HG02763 (cell line): ENCODE results near the gene COL6A3.

Experiments used
- ATAC-seq: cut with Tn5 transposase; IDR thresholded peaks from one replicate; pipeline ENCODE4 v1.9.1; 2021; ENCODE audit warnings: mild to moderate bottlenecking, moderate library complexity; ENCODE audit not compliant: unreplicated experiment

The COL6A3 gene, protein sequence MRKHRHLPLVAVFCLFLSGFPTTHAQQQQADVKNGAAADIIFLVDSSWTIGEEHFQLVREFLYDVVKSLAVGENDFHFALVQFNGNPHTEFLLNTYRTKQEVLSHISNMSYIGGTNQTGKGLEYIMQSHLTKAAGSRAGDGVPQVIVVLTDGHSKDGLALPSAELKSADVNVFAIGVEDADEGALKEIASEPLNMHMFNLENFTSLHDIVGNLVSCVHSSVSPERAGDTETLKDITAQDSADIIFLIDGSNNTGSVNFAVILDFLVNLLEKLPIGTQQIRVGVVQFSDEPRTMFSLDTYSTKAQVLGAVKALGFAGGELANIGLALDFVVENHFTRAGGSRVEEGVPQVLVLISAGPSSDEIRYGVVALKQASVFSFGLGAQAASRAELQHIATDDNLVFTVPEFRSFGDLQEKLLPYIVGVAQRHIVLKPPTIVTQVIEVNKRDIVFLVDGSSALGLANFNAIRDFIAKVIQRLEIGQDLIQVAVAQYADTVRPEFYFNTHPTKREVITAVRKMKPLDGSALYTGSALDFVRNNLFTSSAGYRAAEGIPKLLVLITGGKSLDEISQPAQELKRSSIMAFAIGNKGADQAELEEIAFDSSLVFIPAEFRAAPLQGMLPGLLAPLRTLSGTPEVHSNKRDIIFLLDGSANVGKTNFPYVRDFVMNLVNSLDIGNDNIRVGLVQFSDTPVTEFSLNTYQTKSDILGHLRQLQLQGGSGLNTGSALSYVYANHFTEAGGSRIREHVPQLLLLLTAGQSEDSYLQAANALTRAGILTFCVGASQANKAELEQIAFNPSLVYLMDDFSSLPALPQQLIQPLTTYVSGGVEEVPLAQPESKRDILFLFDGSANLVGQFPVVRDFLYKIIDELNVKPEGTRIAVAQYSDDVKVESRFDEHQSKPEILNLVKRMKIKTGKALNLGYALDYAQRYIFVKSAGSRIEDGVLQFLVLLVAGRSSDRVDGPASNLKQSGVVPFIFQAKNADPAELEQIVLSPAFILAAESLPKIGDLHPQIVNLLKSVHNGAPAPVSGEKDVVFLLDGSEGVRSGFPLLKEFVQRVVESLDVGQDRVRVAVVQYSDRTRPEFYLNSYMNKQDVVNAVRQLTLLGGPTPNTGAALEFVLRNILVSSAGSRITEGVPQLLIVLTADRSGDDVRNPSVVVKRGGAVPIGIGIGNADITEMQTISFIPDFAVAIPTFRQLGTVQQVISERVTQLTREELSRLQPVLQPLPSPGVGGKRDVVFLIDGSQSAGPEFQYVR (N-terminal part only)

DNA sequence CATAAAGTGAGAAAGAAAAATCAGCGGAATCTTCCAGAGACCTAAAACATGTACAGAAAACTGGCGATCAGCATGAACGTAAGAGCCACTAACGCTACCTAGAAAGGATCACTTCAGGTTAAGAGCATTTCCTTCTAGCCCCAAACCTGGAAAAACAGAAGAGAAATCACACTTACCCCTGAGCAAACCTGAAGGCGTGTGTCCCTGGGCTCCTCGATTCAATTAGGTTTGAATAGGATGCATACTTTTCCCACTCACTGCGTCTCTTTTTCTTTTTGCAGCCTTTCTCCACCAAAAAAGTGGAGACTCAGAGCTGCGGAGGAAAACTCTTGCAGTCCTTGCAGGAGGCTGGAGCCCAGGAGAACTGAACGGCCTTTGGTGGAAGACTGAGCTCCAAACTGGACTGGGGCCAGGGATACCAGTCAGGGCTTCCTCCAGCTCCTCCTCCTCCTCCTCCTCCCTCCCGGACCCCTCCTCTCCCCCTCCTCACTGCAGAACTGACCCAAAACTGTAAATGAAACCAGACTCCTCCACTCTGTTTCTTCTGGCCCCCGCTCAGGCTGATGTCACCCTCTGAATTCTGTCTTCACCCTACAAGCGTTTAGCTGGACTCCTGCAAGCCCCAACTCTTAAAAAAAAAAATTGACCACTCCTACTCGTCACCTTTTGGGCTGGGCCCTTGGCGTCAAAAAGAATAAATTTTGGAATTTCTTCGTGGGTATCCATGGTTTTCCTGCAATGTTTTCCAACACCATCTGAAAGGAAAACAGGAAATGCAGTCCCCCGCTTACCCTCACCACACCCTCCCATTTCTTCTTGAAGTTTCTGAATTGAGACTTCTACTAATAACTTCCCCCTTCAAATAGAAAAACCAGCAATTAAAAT, at the start of gene COL6A3:
COL6A3 (minus strand) TSS at position 388 of the 885 bp plus-strand sequence. CDS start 17,347 bp downstream, outside the sequence.
- no peak for ATAC-seq

DNA sequence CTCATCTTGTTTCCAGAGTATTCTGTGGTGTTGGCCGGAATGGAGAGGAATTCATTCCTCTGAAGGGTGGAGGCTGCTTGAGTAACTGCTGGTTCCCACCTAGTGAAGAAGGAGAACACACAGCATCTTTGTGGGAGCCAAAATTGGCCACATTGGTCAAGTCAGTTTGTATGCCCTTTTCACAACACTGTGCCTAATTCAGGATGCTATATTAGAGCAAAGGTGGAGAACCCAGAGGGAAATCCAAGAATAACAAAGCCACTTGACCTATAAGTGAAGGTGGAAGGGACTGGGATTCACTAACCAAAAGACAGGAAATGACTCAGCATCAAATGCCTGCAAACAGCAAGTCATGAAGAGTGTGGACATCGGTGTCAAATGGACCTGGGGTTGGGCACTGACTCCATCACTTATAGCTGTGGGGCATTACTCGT, 45.8 kb upstream of the COL6A3 start:
- ATAC-seq: no peak

DNA sequence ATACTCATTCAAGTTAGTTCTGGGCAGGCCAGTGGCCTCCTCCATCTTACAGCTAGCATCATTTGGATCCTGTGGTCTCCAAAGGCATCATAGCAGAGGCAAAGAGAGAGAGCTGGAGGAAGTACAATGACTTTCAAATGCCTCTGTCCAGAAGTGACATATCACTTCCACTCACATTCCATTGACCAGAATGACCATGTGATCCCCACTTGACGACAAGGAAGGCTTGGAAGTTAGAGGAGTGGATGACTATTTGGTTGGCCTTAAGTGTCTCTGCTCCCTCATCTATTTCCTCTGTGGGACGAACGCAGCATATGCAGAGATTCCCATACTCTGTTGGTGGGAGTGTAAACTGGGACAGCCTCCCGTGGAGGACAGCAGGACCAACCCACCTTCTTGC, 45.3 kb upstream of the COL6A3 start:
- ATAC-seq: no peak

DNA sequence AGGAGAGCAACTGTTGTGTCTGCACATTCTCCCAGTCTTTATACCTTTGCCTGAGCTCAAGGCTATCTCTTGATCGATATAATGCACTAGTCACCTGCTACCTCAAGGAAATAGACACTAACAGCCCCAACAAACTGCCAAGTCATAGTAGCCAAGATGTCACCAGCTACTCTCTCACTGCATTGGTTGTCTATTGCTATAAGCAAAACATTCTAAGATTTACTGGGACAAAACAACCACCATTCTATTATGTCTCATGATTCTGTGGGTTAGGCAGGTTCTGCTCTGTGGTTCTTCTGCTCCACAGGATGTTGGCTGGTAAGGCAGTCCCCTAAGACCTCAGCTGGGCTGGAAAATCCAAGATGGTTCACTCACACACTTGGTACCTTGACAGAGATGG, 44.6 kb upstream of the COL6A3 start:
- no peak for ATAC-seq

DNA sequence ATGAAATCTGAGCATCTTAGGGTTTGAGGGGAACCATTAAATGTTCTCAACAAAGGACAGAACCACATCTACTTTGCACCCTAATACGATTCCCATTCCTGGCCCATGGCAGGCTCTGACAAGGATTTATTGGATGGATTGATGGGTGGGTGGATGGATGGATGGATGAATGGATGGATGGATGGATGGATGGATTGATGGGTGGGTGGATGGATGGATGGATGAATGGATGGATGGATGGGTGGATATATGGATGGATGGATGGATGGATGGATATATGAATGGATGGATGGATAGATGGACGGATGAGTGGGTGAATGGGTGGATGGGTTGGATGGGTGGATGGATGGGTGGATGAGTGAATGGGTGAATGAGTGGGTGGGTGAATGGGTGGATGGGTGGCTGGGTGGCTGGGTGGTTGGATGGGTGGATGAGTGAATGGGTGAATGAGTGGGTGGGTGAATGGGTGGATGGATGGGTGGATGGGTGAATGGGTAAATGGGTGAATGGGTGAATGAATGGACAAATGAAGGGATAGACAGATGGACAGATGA, 43.5 kb upstream of the COL6A3 start:
- ATAC-seq: no peak

DNA sequence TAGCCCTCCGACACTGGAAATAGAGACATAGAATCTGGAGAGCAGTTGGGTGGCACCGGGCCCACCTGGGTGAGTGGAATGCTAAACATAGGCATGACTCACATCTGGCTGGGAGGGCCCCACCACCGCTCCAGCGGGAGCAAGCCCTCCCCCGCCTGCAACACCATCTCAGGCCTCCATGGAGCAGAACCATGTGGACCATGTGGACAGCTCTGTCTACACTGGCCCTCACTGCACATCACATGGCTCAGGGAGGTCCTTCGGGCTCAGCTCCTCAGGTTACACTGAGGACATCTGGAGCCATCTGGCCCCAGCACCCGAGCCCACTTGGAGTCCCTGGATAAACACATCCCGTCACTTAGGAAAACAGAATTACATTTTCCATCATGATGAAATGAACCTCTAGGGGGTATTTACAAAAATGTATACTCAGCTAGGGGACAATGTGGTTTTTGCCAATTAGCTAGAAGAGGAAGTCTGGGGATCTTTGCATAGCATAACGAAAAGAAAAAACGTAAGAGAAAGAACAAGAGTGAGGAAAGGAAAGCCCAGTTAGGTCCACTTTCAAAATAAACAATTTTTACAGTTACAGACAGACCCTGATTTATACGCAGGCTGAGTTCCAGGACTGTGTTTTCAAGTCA, 42.4 kb upstream of the COL6A3 start:
- no peak for ATAC-seq

DNA sequence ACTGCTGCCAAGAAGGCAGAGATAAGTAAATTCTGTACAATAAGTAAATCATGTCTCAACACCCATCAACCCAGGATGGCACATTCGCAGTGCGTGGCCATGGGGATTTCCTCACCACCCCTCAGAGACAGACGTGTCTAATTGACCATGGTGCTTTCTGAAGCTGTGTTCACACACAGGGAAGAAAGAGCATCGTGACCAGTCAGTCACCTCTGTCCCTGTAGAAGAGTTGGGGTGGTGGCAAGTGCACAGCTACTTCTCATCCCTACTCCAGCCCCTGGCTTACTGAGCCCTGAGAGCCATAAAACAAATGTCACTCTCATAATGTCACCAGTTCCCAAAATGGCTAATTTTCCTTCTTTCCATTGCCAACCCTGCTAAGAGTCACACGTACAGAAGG, 41.8 kb upstream of the COL6A3 start:
- ATAC-seq: no peak

DNA sequence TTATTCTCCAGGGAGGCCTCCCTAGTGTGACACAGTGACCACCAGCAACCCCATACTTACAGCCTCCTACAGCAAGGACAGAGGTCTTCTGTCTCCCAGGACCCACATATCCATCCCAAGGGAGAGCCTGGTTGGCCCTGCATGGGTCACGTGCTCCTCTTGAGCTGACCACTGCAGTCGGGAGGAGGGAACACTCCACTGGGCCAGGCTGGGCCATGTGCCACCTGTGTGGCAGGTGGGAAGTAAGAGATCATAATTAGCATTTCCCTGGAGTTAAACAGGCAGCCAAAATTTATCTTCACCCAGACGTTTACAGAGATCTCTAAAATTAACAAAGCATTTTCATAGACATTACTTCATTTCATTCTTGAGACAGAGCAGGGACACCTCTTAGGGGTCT, 39.7 kb upstream of the COL6A3 start:
- ATAC-seq: no peak

DNA sequence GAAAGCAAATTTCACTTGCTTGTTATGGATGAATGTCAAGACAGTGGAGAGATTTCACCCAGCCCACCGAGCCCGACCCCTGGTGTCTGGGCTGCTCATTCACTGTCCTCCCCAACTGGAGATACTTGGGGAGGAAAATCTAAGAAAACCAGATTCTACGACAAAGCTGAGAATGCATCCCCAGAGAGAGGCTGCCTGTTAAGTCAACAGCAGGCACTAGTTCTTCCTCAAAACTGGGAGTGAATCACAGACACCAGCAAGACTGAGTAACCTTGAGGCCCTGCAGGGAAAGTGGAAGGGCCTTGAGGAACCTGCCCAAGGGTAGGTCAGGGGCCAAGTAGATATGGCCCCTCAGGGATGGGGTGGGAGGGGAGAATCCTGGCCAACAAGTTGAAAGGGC, 38.9 kb upstream of the COL6A3 start:
- no peak for ATAC-seq

DNA sequence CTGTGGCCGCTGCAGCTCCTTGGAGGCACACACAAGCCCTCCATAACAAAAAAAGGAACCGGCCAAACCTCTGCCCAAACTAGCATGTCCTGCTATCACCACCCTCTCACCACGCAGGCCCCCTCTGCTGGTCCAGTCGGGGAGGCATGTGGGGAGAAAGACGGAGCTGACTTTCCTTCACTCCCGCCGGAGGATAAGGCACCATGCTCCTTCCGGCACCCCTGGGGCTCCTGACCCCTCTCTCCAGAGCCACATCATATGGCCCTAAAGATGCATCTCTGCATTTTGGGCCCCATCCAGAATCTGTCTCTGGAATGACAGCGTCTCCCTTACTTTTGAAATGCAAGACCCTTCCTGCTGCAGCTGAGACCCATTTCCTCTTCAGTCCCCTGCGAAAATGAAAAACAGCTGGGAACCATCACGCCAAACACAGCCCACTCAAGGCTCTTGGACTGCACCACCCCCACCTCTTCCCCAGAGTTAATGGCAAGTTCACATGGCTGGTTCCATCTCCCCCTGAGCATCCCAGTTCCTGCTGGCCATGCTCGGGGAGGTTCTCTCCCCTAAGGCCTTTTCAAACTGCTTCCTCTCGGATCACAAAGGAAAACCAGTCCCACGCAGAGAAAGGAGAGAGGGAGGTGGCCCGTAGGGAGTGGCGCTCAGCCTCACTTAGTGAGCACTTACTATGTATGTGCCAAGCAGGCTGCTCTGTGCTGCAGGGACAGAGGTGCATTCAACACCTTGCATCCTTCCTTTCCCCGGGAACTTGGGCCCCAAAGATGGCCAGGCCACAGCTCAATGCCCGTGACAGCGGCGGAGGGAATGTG, 37.9 kb upstream of the COL6A3 start:
- ATAC-seq: no peak

DNA sequence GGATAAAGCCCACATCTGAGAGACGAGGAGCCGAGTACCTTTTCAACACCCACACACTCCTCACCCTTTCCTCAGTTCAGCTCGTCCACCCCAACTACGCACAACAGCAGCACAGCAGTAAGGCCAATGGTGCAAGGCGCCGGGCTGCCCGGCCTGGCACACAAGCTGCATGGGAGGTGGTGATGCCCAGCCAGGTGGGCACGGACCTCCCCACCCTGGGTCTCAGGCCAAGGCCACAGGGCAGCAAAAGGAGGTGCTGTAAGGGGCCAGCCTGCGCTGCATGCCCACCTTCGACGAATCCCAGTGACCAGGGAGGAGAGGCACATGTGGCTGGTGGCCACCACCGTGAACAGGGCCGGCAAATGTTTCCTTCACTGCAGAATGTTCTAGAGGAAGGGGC, 36.6 kb upstream of the COL6A3 start:
- ATAC-seq: no peak

DNA sequence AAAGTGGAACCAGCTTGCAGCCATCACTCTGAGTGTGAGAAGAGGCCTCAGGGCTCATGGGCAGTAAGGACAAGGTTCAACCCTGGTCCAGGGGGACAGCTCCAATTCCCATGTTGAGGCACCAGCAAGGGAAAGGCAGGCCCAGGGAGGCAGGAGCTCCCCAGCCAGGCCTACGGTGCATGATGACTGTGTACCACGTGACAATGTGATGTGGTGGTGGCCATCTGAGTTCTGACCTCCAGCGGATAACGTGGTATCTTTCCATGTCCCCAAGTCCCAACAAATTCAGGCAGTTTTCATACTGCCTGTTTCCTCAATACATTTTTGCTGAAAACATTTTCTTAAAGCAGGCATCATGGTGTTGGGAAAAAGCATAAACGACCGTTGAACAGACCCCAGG, 36.1 kb upstream of the COL6A3 start:
- ATAC-seq: no peak

DNA sequence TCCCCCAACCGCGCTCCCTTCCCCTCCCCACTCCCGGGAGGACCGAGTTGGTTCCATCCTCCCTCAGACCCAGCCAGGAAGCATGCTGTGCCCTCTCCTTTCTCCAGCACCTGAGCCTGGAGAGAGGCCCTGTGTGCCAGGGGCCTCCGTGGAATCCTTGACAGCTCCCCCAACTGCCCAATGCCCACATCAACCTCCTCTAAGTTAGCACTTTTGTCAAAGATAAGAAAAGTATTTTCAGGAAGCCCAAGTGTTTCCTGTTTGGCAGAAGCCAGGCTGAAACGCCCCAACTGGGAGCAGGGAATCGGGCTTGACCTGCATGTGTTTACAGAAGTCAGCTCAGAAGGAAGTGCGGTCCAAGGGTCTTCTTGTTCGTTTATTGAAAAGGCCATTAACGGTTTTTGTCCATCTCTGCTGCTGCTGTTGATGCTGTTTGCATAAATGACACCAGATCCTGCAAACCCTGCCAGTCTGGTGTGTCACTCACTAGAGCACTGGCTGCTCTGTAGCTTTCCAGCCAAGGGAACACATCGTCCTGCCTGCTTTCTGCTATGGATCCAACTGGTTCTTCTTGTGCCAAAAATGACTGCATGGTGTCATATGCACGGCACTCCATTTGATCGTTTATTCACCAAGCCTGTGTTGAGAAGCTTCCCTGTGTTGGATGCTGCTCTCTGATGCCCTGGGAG, 35.4 kb upstream of the COL6A3 start:
- no peak for ATAC-seq

DNA sequence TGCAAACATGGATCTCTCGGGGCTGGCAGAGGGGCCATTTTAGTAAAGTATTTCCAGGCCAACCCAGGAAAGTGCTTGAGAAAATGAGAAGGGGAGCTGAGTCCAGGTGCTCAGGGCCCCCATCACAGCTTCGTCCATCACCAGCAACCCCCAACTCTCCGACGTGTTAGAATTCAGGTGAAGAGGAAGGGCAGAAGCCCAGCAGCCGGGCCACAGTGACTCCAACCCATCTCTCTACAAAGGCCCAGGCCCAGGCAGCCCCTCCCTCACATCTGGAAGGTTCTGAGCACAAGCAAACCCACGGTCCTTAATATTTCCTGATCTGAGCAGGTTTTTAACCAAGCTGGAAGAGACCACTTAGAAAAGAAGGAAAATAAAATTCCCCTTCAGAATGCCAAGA, 34.7 kb upstream of the COL6A3 start:
- no peak for ATAC-seq

DNA sequence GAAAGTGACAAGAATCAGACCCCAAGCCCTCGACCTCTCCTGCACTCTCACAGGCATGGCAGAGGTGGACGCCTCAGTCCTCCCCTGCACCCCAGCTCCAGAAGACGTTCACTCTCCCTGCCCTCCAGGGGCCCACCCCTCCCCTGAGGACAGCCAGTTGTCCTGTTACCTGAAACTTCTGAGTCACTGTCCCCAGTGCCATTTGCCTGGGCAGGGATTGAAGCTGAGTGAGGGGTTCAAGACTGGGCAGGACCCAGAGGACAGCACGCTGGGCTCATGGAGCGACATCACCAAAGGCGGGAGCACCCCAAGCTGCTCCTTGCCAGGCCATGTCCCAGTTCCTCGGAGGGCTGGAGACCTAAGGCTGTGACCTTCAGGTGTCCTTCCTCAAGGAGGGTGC, 34.2 kb upstream of the COL6A3 start:
- ATAC-seq: no peak

DNA sequence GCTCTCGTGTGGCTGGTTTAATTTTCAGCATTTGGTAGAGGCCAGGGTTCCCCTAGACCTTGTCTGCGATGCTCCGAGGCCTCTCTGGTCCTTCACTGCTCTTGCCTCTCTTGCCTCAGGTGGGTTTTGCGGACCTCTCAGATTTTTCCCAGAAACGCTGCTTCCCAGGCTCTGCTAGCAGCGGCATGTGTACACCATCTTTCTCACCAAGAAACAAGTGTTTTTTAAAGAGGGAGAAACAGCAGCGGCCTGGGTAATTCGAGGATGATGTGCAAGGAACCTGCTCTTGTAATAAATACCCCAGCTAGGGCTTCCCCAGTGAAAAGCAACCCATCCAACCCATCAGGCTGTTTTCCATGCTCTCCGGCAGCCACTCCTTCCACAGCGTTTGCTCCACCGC, 33.5 kb upstream of the COL6A3 start:
- ATAC-seq: no peak

DNA sequence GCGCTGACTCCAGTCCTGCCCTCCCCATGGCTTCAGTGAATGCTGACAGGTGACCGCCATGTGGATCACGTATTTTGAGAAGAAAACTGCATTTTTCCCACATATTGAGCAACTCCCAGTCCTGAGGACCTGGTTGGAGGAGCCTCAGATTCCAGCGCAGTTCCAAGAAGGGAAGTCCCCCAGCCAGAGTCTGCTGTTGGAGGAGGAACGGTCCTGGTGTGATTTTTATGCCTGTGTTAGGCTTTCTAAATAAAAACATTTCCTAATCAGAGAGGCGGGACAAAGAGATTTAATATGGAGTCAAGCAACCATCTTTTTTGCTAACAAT, 32.3 kb upstream of the COL6A3 start:
- ATAC-seq: no peak
